ENCODE measurements around the gene TAF12.
"Not testable (repeated sequence)": the region's sequence is repeated elsewhere in the genome, so short reads cannot be mapped to it uniquely, and the experiment has no call there.

The TAF12 gene

DNA sequence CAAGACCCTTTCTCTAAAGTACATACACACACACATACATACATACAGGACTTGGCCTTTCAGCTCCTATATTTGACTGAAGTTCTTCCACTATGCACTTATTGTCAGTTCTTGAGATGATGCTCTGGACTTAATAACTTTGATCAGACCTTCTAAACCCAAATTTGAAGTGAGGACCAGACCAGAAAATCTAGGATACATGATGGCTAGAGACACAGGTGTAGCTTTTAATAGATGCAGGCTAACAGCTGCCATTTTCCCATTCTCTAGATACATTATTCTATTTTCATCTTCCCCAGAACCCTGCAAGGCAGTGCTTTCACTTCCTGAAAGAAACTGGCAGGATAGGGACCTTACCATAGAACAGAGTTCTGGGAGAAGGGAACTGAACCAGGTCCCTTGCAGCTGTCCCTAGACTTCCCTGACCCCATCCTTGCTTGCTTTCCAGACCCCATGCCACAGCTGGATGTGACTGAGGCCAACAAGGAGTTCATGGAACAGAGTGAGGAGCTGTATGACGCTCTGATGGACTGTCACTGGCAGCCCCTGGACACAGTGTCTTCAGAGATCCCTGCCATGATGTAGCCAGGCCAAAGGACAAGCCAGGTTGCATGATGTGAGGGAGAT is 65.7 kb downstream of the TAF12 start:
- no peak overlapping the region for H3K18ac ChIP-seq (ENCODE audit: low read length)
- no peak overlapping the region for H2AK5ac ChIP-seq (ENCODE audit: low read length)
- H3K4me1 ChIP-seq (ENCODE audit: control insufficient read depth in 1 of 2, insufficient read depth in 2 of 2, low read length in 2 of 2) = peaks cover 6 to 7% of the 10 kb centered on the region in 2 experiments
- H3K9ac ChIP-seq (ENCODE audit: low read length) = no peak overlapping the region
- H4K91ac ChIP-seq (ENCODE audit: low read depth, low read length) = no peak overlapping the region
- no peak overlapping the region for H4K12ac ChIP-seq (ENCODE audit: low read depth, low read length)
- no peak overlapping the region for H3K14ac ChIP-seq (ENCODE audit: low read length)
- H3K4me3 ChIP-seq (ENCODE audit: low read depth, low read length) = no peak overlapping the region
- no peak overlapping the region for H3K23ac ChIP-seq (ENCODE audit: low read length)
- H4K8ac ChIP-seq (ENCODE audit: low read depth, low read length) = no peak overlapping the region
- H2BK12ac ChIP-seq (ENCODE audit: low read length) = no peak overlapping the region
- peak in 1 of 2 donors; percentile 28 for DNase-seq
- no peak overlapping the region for H3K4ac ChIP-seq (ENCODE audit: low read depth, low read length)
- no peaks in the 10 kb centered on the region for H3K27me3 ChIP-seq (ENCODE audit: insufficient read depth, low read length)
- no peaks in the 10 kb centered on the region for H3K9me3 ChIP-seq (ENCODE audit: insufficient read depth, low read depth, low read length)
- H3K27ac ChIP-seq (ENCODE audit: low read depth, low read length) = no peak overlapping the region
- H3K79me2 ChIP-seq (ENCODE audit: control insufficient read depth, insufficient read depth, low read length, poor library complexity) = peaks cover 15% of the 10 kb centered on the region
- H2AFZ ChIP-seq (ENCODE audit: insufficient read depth, low read length, poor library complexity) = no peak overlapping the region
- H3K79me1 ChIP-seq (ENCODE audit: low read length) = peaks cover 6% of the 10 kb centered on the region
- H3K4me2 ChIP-seq (ENCODE audit: low read length) = no peak overlapping the region
- H2BK120ac ChIP-seq (ENCODE audit: insufficient read depth, low read length, poor library complexity) = no peak overlapping the region
- H3K36me3 ChIP-seq (ENCODE audit: control insufficient read depth in 1 of 2, insufficient read depth in 2 of 2, low read length in 2 of 2) = peaks cover 37 to 58% of the 10 kb centered on the region in 2 experiments
- H2BK5ac ChIP-seq (ENCODE audit: low read depth, low read length, poor library complexity) = no peak overlapping the region
- WGBS (ENCODE audit: extremely low coverage, insufficient coverage, insufficient read length) = no CpG with 5 or more reads among the region's 1 CpG

GRCh38 chr1:28573564-28573963 is 69.3 kb downstream of the TAF12 start:
- no peak overlapping the region for H3K9ac ChIP-seq (ENCODE audit: low read length)
- H3K4me3 ChIP-seq (ENCODE audit: low read depth, low read length) = no peak overlapping the region

GRCh38 chr1:28572891-28573290 is 70.0 kb downstream of the TAF12 start:
- not testable (repeated sequence) for H3K9ac ChIP-seq (ENCODE audit: low read length); H4K12ac ChIP-seq (ENCODE audit: low read depth, low read length); H2BK120ac ChIP-seq (ENCODE audit: insufficient read depth, low read length, poor library complexity); H2AFZ ChIP-seq (ENCODE audit: insufficient read depth, low read length, poor library complexity); H3K4ac ChIP-seq (ENCODE audit: low read depth, low read length); H3K79me1 ChIP-seq (ENCODE audit: low read length); H3K4me2 ChIP-seq (ENCODE audit: low read length); H3K27me3 ChIP-seq (ENCODE audit: insufficient read depth, low read length); H3K4me1 ChIP-seq (ENCODE audit: control insufficient read depth in 1 of 2, insufficient read depth in 2 of 2, low read length in 2 of 2); H3K4me3 ChIP-seq (ENCODE audit: low read depth, low read length); H3K23ac ChIP-seq (ENCODE audit: low read length); H3K79me2 ChIP-seq (ENCODE audit: control insufficient read depth, insufficient read depth, low read length, poor library complexity); H3K14ac ChIP-seq (ENCODE audit: low read length); H4K8ac ChIP-seq (ENCODE audit: low read depth, low read length); H2AK5ac ChIP-seq (ENCODE audit: low read length); H3K9me3 ChIP-seq (ENCODE audit: insufficient read depth, low read depth, low read length); H3K27ac ChIP-seq (ENCODE audit: low read depth, low read length); H2BK5ac ChIP-seq (ENCODE audit: low read depth, low read length, poor library complexity); H4K91ac ChIP-seq (ENCODE audit: low read depth, low read length); H2BK12ac ChIP-seq (ENCODE audit: low read length); H3K18ac ChIP-seq (ENCODE audit: low read length)
- WGBS (ENCODE audit: extremely low coverage, insufficient coverage, insufficient read length) = no CpG with 5 or more reads among the region's 12 CpGs
- peaks cover 37 to 57% of the 10 kb centered on the region in 2 experiments for H3K36me3 ChIP-seq (ENCODE audit: control insufficient read depth in 1 of 2, insufficient read depth in 2 of 2, low read length in 2 of 2)
- DNase-seq = peak; percentile 88 to 89

More at GRCh38 chr1:28573564-28573963, 69.3 kb downstream of the TAF12 start:
- no peaks in the 10 kb centered on the region for H3K4me1 ChIP-seq (ENCODE audit: control insufficient read depth in 1 of 2, insufficient read depth in 2 of 2, low read length in 2 of 2)
- H2BK5ac ChIP-seq (ENCODE audit: low read depth, low read length, poor library complexity) = no peak overlapping the region
- H3K18ac ChIP-seq (ENCODE audit: low read length) = no peak overlapping the region
- no peak overlapping the region for H3K4ac ChIP-seq (ENCODE audit: low read depth, low read length)
- H2BK120ac ChIP-seq (ENCODE audit: insufficient read depth, low read length, poor library complexity) = no peak overlapping the region
- no peak overlapping the region for H3K27ac ChIP-seq (ENCODE audit: low read depth, low read length)
- no CpG with 5 or more reads among the region's 11 CpGs for WGBS (ENCODE audit: extremely low coverage, insufficient coverage, insufficient read length)
- H4K8ac ChIP-seq (ENCODE audit: low read depth, low read length) = no peak overlapping the region
- no peak overlapping the region for H4K91ac ChIP-seq (ENCODE audit: low read depth, low read length)
- no peak overlapping the region for H2AFZ ChIP-seq (ENCODE audit: insufficient read depth, low read length, poor library complexity)
- H4K12ac ChIP-seq (ENCODE audit: low read depth, low read length) = no peak overlapping the region
- H3K79me2 ChIP-seq (ENCODE audit: control insufficient read depth, insufficient read depth, low read length, poor library complexity) = no peaks in the 10 kb centered on the region
- H2AK5ac ChIP-seq (ENCODE audit: low read length) = no peak overlapping the region
- H3K23ac ChIP-seq (ENCODE audit: low read length) = no peak overlapping the region
- H3K36me3 ChIP-seq (ENCODE audit: control insufficient read depth in 1 of 2, insufficient read depth in 2 of 2, low read length in 2 of 2) = peaks cover 33 to 57% of the 10 kb centered on the region in 2 experiments
- H3K14ac ChIP-seq (ENCODE audit: low read length) = no peak overlapping the region
- H3K4me2 ChIP-seq (ENCODE audit: low read length) = no peak overlapping the region
- H3K27me3 ChIP-seq (ENCODE audit: insufficient read depth, low read length) = no peaks in the 10 kb centered on the region
- DNase-seq = no peak
- H3K9me3 ChIP-seq (ENCODE audit: insufficient read depth, low read depth, low read length) = no peaks in the 10 kb centered on the region
- H2BK12ac ChIP-seq (ENCODE audit: low read length) = no peak overlapping the region
- H3K79me1 ChIP-seq (ENCODE audit: low read length) = no peaks in the 10 kb centered on the region

GRCh38 chr1:28571911-28572310 is 71.0 kb downstream of the TAF12 start:
- no peak overlapping the region for H4K12ac ChIP-seq (ENCODE audit: low read depth, low read length)
- H2BK120ac ChIP-seq (ENCODE audit: insufficient read depth, low read length, poor library complexity) = no peak overlapping the region
- H3K18ac ChIP-seq (ENCODE audit: low read length) = no peak overlapping the region
- H2AFZ ChIP-seq (ENCODE audit: insufficient read depth, low read length, poor library complexity) = no peak overlapping the region
- peaks cover 41 to 59% of the 10 kb centered on the region in 2 experiments for H3K36me3 ChIP-seq (ENCODE audit: control insufficient read depth in 1 of 2, insufficient read depth in 2 of 2, low read length in 2 of 2)
- H3K79me1 ChIP-seq (ENCODE audit: low read length) = no peaks in the 10 kb centered on the region
- no peak for DNase-seq
- H3K79me2 ChIP-seq (ENCODE audit: control insufficient read depth, insufficient read depth, low read length, poor library complexity) = no peaks in the 10 kb centered on the region
- H3K14ac ChIP-seq (ENCODE audit: low read length) = no peak overlapping the region
- no peak overlapping the region for H3K23ac ChIP-seq (ENCODE audit: low read length)
- H3K27me3 ChIP-seq (ENCODE audit: insufficient read depth, low read length) = no peaks in the 10 kb centered on the region
- no peak overlapping the region for H3K9ac ChIP-seq (ENCODE audit: low read length)
- H3K4ac ChIP-seq (ENCODE audit: low read depth, low read length) = no peak overlapping the region
- H3K4me2 ChIP-seq (ENCODE audit: low read length) = no peak overlapping the region
- H3K4me3 ChIP-seq (ENCODE audit: low read depth, low read length) = no peak overlapping the region
- H2BK12ac ChIP-seq (ENCODE audit: low read length) = no peak overlapping the region
- no peaks in the 10 kb centered on the region for H3K4me1 ChIP-seq (ENCODE audit: control insufficient read depth in 1 of 2, insufficient read depth in 2 of 2, low read length in 2 of 2)
- H2AK5ac ChIP-seq (ENCODE audit: low read length) = no peak overlapping the region
- no peak overlapping the region for H2BK5ac ChIP-seq (ENCODE audit: low read depth, low read length, poor library complexity)
- H3K27ac ChIP-seq (ENCODE audit: low read depth, low read length) = no peak overlapping the region
- H4K91ac ChIP-seq (ENCODE audit: low read depth, low read length) = no peak overlapping the region
- no peaks in the 10 kb centered on the region for H3K9me3 ChIP-seq (ENCODE audit: insufficient read depth, low read depth, low read length)
- H4K8ac ChIP-seq (ENCODE audit: low read depth, low read length) = no peak overlapping the region
- no CpG with 5 or more reads among the region's 4 CpGs for WGBS (ENCODE audit: extremely low coverage, insufficient coverage, insufficient read length)
